Measurements from ENCODE around the gene ATXN1. TPM values are rescaled to one million over a fixed set of nuclear protein-coding genes. Genes with fewer than 3 reads are reported as not detected.

Gene ATXN1
- total RNA-seq, 5 donors from 2014 or later (not counting 1 experiment from before 2014, with no cell fraction given) = 65.1 to 101 (median 77.5) TPM

DNA sequence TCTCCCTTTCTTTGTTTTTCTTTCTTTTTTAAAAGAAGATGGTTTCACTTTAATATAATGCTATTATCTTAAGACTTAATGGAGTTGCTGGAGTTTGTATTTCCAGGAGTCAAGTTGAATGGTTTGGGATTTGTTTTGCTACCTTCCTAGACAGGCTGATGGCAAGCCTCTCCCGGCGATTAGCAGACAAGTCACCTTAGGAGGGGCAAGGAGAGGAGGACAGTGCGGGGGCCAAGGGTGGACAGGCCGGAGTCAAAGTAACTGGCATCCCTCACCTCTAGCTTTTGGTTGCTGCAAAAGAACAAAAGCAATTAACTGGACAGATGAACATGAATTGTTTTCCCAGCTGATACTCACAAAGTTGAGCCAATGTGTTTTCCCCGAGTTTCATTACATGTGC lies 465.8 kb downstream of the ATXN1 start:
- H3K9me3 ChIP-seq = no peaks in the 10 kb centered on the region
- no peak overlapping the region for H3K27ac ChIP-seq (ENCODE audit: low read length)
- ATAC-seq (replicated peaks in 1 of 4) (no peak), DNase-seq (no peak)
- H3K36me3 Mint-ChIP-seq = peaks cover 5% of the 10 kb centered on the region
- no peaks in the 10 kb centered on the region for H3K9me3 Mint-ChIP-seq
- H3K4me3 ChIP-seq (ENCODE audit: control insufficient read depth in 1 of 2, extremely low read depth in 1 of 2, low read length in 1 of 2) = no peak overlapping the region
- no peak overlapping the region for H3K27ac Mint-ChIP-seq
- H3K27me3 Mint-ChIP-seq = no peaks in the 10 kb centered on the region
- H3K27me3 ChIP-seq (replicated peaks in 1 of 2; ENCODE audit: control insufficient read depth in 2 of 2, extremely low read depth in 1 of 2, insufficient read depth in 2 of 2, low read length in 1 of 2) = no peaks in the 10 kb centered on the region
- ChIA-PET POLR2A (no interaction called here), CTCF (no interaction called here)
- H3K4me1 ChIP-seq (ENCODE audit: control insufficient read depth in 1 of 2, extremely low read depth in 1 of 2, insufficient read depth in 2 of 2, low read length in 2 of 2) = no peaks in the 10 kb centered on the region
- no peak overlapping the region for H3K4me3 Mint-ChIP-seq
- no peaks in the 10 kb centered on the region for H3K4me1 Mint-ChIP-seq
- peaks cover 3% of the 10 kb centered on the region in 2 donors for H3K36me3 ChIP-seq (ENCODE audit: control insufficient read depth in 2 of 2, extremely low read depth in 1 of 2, insufficient read depth in 1 of 2, low read length in 1 of 2)
- WGBS (ENCODE audit: insufficient coverage) = 100% methylated on average over 1 of the region's 5 CpGs

DNA sequence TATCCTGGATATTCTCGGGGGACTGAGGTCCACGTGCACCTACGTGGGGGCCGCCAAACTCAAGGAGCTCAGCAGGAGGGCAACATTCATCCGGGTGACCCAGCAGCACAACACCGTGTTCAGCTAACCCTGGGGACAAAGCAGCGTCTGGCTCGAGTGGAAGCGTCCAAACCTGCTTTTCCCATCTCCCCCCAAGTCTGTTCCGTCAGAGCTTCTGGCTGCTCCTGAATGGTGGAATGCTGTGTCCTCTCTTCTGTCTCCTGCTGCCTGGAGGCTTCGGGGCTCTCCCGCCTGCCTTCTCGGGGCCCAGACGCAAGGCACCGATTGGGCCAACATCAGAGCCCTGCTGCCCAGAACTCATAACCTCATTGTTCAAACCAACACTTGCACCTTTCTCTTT lies 466.2 kb downstream of the ATXN1 start:
- H3K27ac Mint-ChIP-seq = no peak overlapping the region
- no peaks in the 10 kb centered on the region for H3K9me3 Mint-ChIP-seq
- peaks cover 5% of the 10 kb centered on the region for H3K36me3 Mint-ChIP-seq
- ChIA-PET CTCF (no interaction called here), POLR2A (no interaction called here)
- H3K4me1 ChIP-seq (ENCODE audit: control insufficient read depth in 1 of 2, extremely low read depth in 1 of 2, insufficient read depth in 2 of 2, low read length in 2 of 2) = no peaks in the 10 kb centered on the region
- no peaks in the 10 kb centered on the region for H3K9me3 ChIP-seq
- peaks cover 3% of the 10 kb centered on the region in 2 donors for H3K36me3 ChIP-seq (ENCODE audit: control insufficient read depth in 2 of 2, extremely low read depth in 1 of 2, insufficient read depth in 1 of 2, low read length in 1 of 2)
- H3K27ac ChIP-seq (ENCODE audit: low read length) = no peak overlapping the region
- DNase-seq (no peak), ATAC-seq (replicated peaks in 1 of 4) (peak in 1 of 4 experiments; percentile 10)
- no peaks in the 10 kb centered on the region for H3K4me1 Mint-ChIP-seq
- H3K27me3 ChIP-seq (replicated peaks in 1 of 2; ENCODE audit: control insufficient read depth in 2 of 2, extremely low read depth in 1 of 2, insufficient read depth in 2 of 2, low read length in 1 of 2) = no peaks in the 10 kb centered on the region
- WGBS (ENCODE audit: insufficient coverage) = 83% methylated on average over 7 of the region's 15 CpGs
- no peak overlapping the region for H3K4me3 Mint-ChIP-seq
- no peaks in the 10 kb centered on the region for H3K27me3 Mint-ChIP-seq
- H3K4me3 ChIP-seq (ENCODE audit: control insufficient read depth in 1 of 2, extremely low read depth in 1 of 2, low read length in 1 of 2) = no peak overlapping the region

- ATAC-seq (replicated peaks in 1 of 4) (no peak), DNase-seq (no peak)
- no peaks in the 10 kb centered on the region for H3K27me3 Mint-ChIP-seq
- no peaks in the 10 kb centered on the region for H3K9me3 Mint-ChIP-seq
- ChIA-PET CTCF (no interaction called here), POLR2A (no interaction called here)
- no peak overlapping the region for H3K4me3 Mint-ChIP-seq
- H3K27me3 ChIP-seq (replicated peaks in 1 of 2; ENCODE audit: control insufficient read depth in 2 of 2, extremely low read depth in 1 of 2, insufficient read depth in 2 of 2, low read length in 1 of 2) = no peaks in the 10 kb centered on the region
- WGBS (ENCODE audit: insufficient coverage) = 86% methylated on average over 10 of the region's 10 CpGs
- no peak overlapping the region for H3K27ac Mint-ChIP-seq
- peaks cover 5% of the 10 kb centered on the region for H3K36me3 Mint-ChIP-seq
- H3K27ac ChIP-seq (ENCODE audit: low read length) = no peak overlapping the region
- no peak overlapping the region for H3K4me3 ChIP-seq (ENCODE audit: control insufficient read depth in 1 of 2, extremely low read depth in 1 of 2, low read length in 1 of 2)
- peaks cover 0 to 3% of the 10 kb centered on the region in 2 donors for H3K36me3 ChIP-seq (ENCODE audit: control insufficient read depth in 2 of 2, extremely low read depth in 1 of 2, insufficient read depth in 1 of 2, low read length in 1 of 2)
- no peaks in the 10 kb centered on the region for H3K4me1 ChIP-seq (ENCODE audit: control insufficient read depth in 1 of 2, extremely low read depth in 1 of 2, insufficient read depth in 2 of 2, low read length in 2 of 2)
- no peaks in the 10 kb centered on the region for H3K4me1 Mint-ChIP-seq
- no peaks in the 10 kb centered on the region for H3K9me3 ChIP-seq
Observed at GRCh38 chr6:16294371-16294770, 466.9 kb downstream of the ATXN1 start.

- H3K36me3 Mint-ChIP-seq = no peaks in the 10 kb centered on the region
- no peaks in the 10 kb centered on the region for H3K9me3 Mint-ChIP-seq
Observed at GRCh38 chr6:16292942-16293341, 468.3 kb downstream of the ATXN1 start.

GRCh38 chr6:16292432-16292831 lies 468.8 kb downstream of the ATXN1 start:
- Mint-ChIP-seq H3K4me1 (no peaks in the 10 kb centered on the region), H3K27ac (no peak overlapping the region), H3K9me3 (no peaks in the 10 kb centered on the region), H3K36me3 (no peaks in the 10 kb centered on the region), H3K27me3 (no peaks in the 10 kb centered on the region), H3K4me3 (no peak overlapping the region)
- H3K4me3 ChIP-seq (ENCODE audit: control insufficient read depth in 1 of 2, extremely low read depth in 1 of 2, low read length in 1 of 2) = no peak overlapping the region
- no peaks in the 10 kb centered on the region for H3K4me1 ChIP-seq (ENCODE audit: control insufficient read depth in 1 of 2, extremely low read depth in 1 of 2, insufficient read depth in 2 of 2, low read length in 2 of 2)
- 65% methylated on average over 2 of the region's 5 CpGs for WGBS (ENCODE audit: insufficient coverage)
- no peak overlapping the region for H3K27ac ChIP-seq (ENCODE audit: low read length)
- H3K9me3 ChIP-seq = no peaks in the 10 kb centered on the region
- ChIA-PET CTCF (no interaction called here), POLR2A (no interaction called here)
- ATAC-seq (replicated peaks in 1 of 4) (no peak), DNase-seq (no peak)
- no peaks in the 10 kb centered on the region for H3K36me3 ChIP-seq (ENCODE audit: control insufficient read depth in 2 of 2, extremely low read depth in 1 of 2, insufficient read depth in 1 of 2, low read length in 1 of 2)
- H3K27me3 ChIP-seq (replicated peaks in 1 of 2; ENCODE audit: control insufficient read depth in 2 of 2, extremely low read depth in 1 of 2, insufficient read depth in 2 of 2, low read length in 1 of 2) = no peaks in the 10 kb centered on the region

More at GRCh38 chr6:16292942-16293341, 468.3 kb downstream of the ATXN1 start:
- POLR2A ChIA-PET = no interaction called here
- Mint-ChIP-seq H3K4me1 (no peaks in the 10 kb centered on the region), H3K27me3 (no peaks in the 10 kb centered on the region), H3K4me3 (no peak overlapping the region), H3K27ac (no peak overlapping the region)
- Histone ChIP-seq H3K27ac (ENCODE audit: low read length) (no peak overlapping the region), H3K36me3 (ENCODE audit: control insufficient read depth in 2 of 2, extremely low read depth in 1 of 2, insufficient read depth in 1 of 2, low read length in 1 of 2) (no peaks in the 10 kb centered on the region), H3K4me1 (ENCODE audit: control insufficient read depth in 1 of 2, extremely low read depth in 1 of 2, insufficient read depth in 2 of 2, low read length in 2 of 2) (no peaks in the 10 kb centered on the region), H3K4me3 (ENCODE audit: control insufficient read depth in 1 of 2, extremely low read depth in 1 of 2, low read length in 1 of 2) (no peak overlapping the region), H3K9me3 (no peaks in the 10 kb centered on the region), H3K27me3 (replicated peaks in 1 of 2; ENCODE audit: control insufficient read depth in 2 of 2, extremely low read depth in 1 of 2, insufficient read depth in 2 of 2, low read length in 1 of 2) (no peaks in the 10 kb centered on the region)
- 85% methylated on average over 8 of the region's 8 CpGs for WGBS (ENCODE audit: insufficient coverage)
- DNase-seq = no peak
- ATAC-seq (replicated peaks in 1 of 4) = no peak
- CTCF ChIA-PET = no interaction called here

GRCh38 chr6:16291739-16292138 lies 469.5 kb downstream of the ATXN1 start:
- ChIA-PET CTCF (interaction anchor here (0.5 to 0.7 kb wide), 2 partner anchors 54 to 1097 kb away, joined by 4 to 5 read pairs; no protein-coding TSS in a partner anchor), POLR2A (interaction anchor here in 1 of 2 donors (0.6 kb wide), 1 partner anchor 21 kb away, joined by 3 read pairs; no protein-coding TSS in a partner anchor)
- WGBS (ENCODE audit: insufficient coverage) = 83% methylated on average over 1 of the region's 6 CpGs
- ATAC-seq (replicated peaks in 1 of 4) = no peak
- Mint-ChIP-seq H3K9me3 (no peaks in the 10 kb centered on the region), H3K27me3 (no peaks in the 10 kb centered on the region), H3K4me1 (no peaks in the 10 kb centered on the region), H3K4me3 (no peak overlapping the region), H3K36me3 (no peaks in the 10 kb centered on the region), H3K27ac (no peak overlapping the region)
- Histone ChIP-seq H3K27me3 (replicated peaks in 1 of 2; ENCODE audit: control insufficient read depth in 2 of 2, extremely low read depth in 1 of 2, insufficient read depth in 2 of 2, low read length in 1 of 2) (no peaks in the 10 kb centered on the region), H3K9me3 (no peaks in the 10 kb centered on the region), H3K27ac (ENCODE audit: low read length) (no peak overlapping the region), H3K4me3 (ENCODE audit: control insufficient read depth in 1 of 2, extremely low read depth in 1 of 2, low read length in 1 of 2) (no peak overlapping the region), H3K36me3 (ENCODE audit: control insufficient read depth in 2 of 2, extremely low read depth in 1 of 2, insufficient read depth in 1 of 2, low read length in 1 of 2) (no peaks in the 10 kb centered on the region), H3K4me1 (ENCODE audit: control insufficient read depth in 1 of 2, extremely low read depth in 1 of 2, insufficient read depth in 2 of 2, low read length in 2 of 2) (no peaks in the 10 kb centered on the region)
- no peak for DNase-seq

GRCh38 chr6:16288163-16288562 lies 473.1 kb downstream of the ATXN1 start:
- H3K4me1 Mint-ChIP-seq = no peaks in the 10 kb centered on the region

More at GRCh38 chr6:16288163-16288562, 473.1 kb downstream of the ATXN1 start:
- no peak overlapping the region for H3K4me3 ChIP-seq (ENCODE audit: control insufficient read depth in 1 of 2, extremely low read depth in 1 of 2, low read length in 1 of 2)
- H3K4me3 Mint-ChIP-seq = no peak overlapping the region
- DNase-seq (no peak), ATAC-seq (replicated peaks in 1 of 4) (no peak)
- WGBS (ENCODE audit: insufficient coverage) = 95% methylated on average over 19 of the region's 26 CpGs
- CTCF ChIA-PET = interaction anchor here in 1 of 2 donors (1.0 kb wide), 1 partner anchor 25 kb away, joined by 6 read pairs; no protein-coding TSS in a partner anchor
- H3K36me3 Mint-ChIP-seq = no peaks in the 10 kb centered on the region
- H3K9me3 Mint-ChIP-seq = no peaks in the 10 kb centered on the region
- H3K27me3 Mint-ChIP-seq = peaks cover 2 to 3% of the 10 kb centered on the region in 2 donors
- H3K4me1 ChIP-seq (ENCODE audit: control insufficient read depth in 1 of 2, extremely low read depth in 1 of 2, insufficient read depth in 2 of 2, low read length in 2 of 2) = no peaks in the 10 kb centered on the region
- H3K27ac Mint-ChIP-seq = no peak overlapping the region
- no peaks in the 10 kb centered on the region for H3K9me3 ChIP-seq
- peaks cover 0 to 8% of the 10 kb centered on the region in 2 experiments for H3K27me3 ChIP-seq (replicated peaks in 1 of 2; ENCODE audit: control insufficient read depth in 2 of 2, extremely low read depth in 1 of 2, insufficient read depth in 2 of 2, low read length in 1 of 2)
- POLR2A ChIA-PET = no interaction called here
- H3K36me3 ChIP-seq (ENCODE audit: control insufficient read depth in 2 of 2, extremely low read depth in 1 of 2, insufficient read depth in 1 of 2, low read length in 1 of 2) = no peaks in the 10 kb centered on the region
- no peak overlapping the region for H3K27ac ChIP-seq (ENCODE audit: low read length)
